HG02970 (cell line): ENCODE results near the gene GALNT7.

Experiments used
- ATAC-seq: cut with Tn5 transposase; IDR thresholded peaks from one replicate; pipeline ENCODE4 v1.9.1; 2021; ENCODE audit warnings: mild to moderate bottlenecking, moderate library complexity, moderate number of reproducible peaks; ENCODE audit not compliant: unreplicated experiment, low FRiP score

GALNT7 gene

DNA sequence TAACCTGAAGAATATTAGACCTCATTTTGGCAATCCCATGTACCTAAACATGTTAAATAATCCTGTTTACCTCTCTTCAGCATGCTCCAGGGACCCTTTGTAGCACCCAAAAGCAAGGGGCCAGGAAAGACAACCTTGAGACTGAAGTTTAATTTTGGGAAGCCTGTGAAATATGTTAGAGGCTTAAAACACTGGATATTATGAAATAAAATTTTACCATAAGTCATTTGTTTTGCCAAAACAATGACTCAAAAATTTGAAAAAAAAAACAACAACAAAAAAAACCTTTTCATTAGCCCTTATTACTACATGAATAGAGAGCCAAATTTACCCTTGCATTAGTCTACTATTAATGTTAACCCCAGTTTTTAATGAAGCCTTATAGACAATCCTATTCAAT, 115.9 kb downstream of the GALNT7 start:
- ATAC-seq = no peak

DNA sequence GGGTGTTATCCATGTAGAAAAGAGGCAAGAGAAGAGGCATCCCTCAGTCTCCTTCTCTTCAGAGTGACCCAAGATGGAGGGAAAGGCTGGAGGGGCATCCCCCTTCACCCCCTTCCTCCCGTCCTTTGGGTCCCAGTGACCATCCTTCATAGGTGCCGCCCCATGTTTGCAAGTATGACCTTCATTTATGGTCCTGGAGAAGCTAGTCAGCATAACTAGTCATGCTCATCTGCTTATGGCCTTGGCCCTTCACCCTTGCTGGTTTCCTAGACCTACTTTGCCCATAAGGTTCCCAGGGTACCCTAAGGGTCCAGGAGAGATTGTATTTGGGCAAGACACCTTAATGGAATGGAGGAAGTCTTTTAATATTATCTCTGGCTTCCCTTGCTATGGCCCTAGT, 118.9 kb downstream of the GALNT7 start:
- ATAC-seq = no peak

DNA sequence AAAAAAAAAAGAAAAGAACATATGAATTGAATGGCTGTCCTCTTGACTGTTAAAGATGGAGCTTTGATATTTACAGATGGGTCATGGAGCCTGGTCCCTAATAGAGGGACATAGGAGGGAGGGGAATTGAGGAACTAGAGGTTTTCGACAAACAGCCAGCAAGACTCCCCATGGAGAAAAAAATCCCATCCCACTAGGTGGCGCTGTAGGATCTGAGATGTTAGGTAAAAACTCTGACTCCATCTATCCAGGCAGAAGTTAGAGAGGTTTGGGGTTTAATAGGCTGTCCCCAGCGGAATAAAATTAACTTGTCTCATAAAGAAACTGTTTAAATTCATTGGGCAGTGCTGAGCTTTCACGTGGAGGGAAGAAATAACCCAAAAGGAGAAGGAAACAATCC, 119.7 kb downstream of the GALNT7 start:
- no peak for ATAC-seq

DNA sequence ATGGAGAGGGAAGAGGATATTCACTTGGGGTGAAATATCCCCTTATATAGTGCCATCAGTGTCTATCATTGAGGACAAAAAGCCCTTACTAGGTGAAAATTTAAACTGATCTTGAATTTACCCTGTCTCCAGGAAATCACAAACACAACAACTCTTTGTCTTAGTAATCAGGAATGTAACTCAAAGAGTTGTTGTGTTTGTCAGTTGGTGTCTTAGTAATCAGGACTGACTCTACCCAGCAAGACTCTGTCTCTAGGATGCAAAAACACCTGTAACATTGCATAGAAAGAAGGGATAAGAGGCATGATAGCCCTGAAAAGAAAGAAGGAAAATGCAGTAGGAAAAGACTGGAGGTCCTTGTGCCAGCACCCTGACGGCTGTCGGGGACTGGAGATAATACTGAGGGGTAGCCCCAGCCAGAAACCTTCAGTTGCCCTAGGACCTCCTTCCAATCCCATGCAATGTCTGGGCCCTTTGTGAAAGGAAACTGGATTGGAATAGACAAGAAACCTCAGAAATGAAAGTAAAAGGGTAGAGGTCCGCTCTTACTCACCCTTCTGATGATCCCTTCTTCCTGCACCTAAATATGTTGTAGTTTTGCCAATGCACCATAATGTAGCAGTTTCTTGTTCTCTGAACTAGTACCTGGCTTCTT, 120.2 kb downstream of the GALNT7 start:
- no peak for ATAC-seq

DNA sequence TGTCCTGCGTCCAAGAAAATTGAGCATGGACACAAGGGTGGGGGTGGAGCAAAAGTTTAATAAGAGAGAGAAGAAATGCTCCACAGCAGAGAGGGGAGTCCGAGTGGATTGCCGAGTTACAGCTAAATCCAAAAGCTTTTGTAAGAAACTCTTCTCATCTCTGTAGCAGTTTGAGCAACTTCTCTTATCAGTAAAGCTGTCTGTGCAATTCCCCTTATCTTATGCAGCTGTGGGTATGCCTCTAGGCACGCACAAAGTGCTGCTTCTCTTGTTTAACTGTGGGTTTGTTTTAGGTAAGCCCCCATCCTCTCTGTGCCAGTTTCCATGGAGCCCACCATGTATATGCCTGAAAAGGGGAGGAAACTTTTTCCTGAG, 120.7 kb downstream of the GALNT7 start:
- no peak for ATAC-seq

DNA sequence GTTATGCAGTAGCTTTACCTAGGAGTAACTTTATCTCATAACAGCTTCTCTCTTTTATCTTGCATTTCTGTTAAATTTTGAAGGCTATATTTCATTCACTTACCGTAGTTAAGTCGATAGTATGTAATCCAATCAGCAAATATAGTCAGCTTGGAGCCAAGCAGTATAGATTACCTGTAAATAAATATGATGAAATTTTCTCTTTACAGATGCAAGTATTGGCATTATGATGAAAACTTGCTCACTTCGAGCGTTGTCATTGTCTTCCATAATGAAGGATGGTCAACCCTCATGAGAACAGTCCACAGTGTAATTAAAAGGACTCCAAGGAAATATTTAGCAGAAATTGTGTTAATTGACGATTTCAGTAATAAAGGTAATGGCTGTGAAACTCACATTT, 123.3 kb downstream of the GALNT7 start:
- no peak for ATAC-seq

DNA sequence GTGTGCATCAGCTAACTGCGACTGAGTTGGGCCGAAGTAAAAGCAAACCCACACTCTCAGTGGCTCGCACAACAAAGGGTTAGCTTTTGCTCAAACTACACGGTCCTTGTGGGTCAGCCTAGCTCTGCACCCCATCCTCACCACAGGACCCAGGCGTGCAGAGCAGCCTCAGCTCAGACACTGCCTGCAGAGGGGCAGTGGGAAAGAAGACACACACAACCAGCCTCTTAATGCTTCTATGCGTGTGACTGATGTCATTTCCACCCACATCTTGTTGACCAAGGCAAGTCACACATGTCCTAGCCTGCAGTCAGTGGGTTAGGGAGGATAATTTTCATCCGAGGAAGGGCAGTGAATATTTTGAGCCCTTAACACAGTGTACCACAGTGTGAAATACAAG, 125.1 kb downstream of the GALNT7 start:
- ATAC-seq = no peak

DNA sequence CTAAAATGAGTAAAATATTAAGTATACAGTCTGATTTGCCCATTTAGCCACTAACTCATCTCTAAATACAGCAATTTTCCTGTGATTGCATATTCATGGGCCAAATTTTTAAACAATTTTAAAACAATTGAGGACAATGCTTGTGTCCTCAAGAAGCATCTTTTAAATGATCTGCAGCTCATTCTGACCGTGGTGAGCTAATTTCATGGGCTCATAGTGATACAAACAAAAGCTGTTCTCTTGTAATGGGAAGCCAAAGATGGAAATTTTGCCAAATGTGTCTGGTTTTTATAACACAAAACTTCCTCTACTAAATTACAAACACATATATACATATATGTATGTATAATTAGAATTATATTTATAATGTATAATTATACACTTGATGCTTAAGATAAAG, 125.8 kb downstream of the GALNT7 start:
- ATAC-seq = no peak

DNA sequence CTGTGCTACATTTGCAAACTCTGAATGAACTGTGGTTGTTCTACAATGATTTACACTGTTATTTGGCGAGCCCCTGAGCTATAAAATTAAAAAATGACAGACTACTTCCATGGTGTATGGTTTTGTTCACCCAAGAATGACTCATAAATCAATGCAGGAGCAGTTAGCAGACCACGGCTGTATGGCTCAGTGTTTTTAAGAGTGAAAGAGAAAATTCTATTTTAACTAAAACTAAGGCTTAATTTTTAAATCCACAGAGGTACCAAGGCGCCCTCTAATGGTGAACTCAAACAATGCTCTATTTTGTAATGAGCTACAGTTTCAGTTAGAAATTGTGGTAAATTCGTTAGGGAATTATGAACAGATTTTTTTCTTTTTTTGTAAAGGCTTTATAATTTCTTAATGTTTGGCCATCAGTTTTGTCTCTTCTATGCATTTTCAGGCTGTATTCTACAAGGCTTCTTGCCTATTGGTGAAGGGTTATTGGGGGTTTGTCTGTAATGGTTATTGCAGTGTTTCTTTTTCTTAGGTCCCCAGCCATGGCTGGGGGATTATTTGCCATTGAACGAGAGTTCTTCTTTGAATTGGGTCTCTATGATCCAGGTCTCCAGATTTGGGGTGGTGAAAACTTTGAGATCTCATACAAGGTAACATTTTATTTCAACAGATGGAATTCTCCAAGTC, 133.0 kb downstream of the GALNT7 start:
- no peak for ATAC-seq

DNA sequence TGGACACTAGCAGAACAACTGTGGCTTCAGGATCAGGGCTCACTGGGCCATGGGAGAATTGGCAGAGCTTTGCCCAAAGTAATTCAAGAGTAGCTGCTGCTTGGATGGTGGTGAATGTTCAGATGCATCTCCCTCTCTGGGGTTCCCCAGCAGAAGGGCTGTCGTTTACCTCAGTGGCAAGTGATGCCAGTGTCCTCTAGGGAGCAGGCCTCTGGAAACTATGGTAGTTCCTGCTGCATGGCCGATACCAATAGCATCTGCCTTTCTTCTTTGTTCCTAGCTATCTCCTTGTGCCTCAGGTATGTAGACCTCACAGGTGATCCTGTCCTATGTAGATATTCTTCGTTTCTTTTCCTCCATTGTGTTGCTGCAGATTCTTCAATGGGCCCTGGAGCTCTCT, 139.2 kb downstream of the GALNT7 start:
- ATAC-seq = no peak

DNA sequence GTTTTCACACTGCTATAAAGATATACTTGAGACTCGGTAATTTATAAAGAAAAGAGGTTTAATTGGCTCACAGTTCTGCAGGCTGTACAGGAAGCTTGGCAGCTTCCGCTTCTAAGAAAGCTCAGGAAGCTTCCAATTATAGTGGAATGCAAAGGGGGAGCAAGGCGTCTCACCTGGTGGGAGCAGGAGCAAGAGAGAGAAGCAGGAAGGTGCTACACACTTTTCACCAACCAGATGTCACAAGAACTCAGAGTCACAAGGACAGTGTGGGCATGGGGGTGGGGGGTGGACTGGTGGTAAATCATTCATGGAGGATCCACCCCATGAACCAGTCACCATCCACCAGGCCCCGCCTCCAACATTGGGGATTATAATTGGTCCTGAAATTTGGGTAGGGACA, 142.8 kb downstream of the GALNT7 start:
- no peak for ATAC-seq

DNA sequence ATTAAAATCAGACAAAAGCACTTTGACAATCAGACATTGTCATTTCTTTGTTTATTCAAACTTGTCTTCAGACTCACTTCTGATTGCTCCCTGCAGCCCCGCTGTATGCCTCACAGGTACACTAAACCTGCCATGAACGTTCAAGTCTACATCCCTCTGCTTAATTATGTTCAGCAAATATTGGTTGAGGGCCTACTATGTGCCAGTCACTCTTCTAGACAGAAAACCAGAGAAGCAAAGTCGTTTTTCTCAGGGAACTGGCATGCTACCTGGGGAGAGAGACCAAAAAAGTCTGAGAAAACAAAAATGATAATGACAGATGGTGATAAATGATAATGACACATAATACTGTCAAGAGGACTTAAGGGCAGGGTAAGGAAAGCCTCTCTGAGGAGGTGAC, 146.1 kb downstream of the GALNT7 start:
- no peak for ATAC-seq

DNA sequence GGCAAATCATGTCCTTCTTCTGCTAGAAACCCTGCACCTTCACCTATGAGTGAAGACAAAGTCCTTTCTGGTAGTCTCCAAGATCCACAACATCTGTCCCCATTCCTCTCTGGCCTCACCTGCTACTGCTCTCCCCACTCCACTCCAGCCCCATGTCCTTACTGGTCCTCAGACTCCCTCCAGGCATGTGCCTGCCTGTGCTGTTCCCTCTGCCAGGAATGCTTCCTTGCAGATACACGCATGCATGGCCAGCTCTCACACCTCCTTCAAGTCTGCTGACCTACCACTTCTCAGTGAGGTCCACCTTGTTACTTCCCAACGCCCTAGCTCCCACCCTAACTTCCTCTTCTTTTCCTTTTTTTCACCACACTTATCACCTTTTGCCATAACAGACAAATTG, 147.4 kb downstream of the GALNT7 start:
- no peak for ATAC-seq

DNA sequence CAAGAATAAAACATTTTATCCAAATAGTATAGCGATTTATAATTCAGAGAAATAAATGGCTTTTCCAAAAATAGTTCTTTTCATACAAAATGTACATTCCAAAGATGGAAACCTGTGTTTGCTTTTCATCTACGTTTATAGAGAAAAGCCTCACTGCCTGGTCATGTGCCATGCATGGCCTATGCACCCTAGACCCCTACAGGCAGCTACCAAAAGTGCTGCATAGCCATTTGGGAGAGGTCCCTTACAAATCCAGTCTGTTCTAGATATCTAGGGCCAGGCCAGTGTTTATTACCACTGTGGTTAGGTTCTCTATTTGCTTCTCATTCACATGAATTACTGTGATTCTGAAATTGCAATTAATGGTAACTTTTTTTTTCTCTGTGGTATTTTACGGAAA, 148.4 kb downstream of the GALNT7 start:
- ATAC-seq = no peak

DNA sequence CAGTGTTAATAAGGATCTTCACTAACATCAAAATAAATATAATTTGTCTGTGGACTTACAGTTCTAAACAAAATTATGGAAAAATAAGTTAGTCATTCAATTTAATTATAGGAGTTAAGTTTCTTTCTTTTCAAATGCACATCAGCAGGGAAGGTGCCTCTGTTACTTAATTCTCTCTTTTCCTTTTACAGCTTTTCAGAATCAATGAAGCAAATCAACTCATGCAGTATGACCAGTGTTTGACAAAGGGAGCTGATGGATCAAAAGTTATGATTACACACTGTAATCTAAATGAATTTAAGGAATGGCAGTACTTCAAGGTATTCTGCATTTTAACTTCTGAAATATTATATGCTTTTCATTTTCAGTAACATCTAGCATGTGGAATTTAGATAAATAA, 149.6 kb downstream of the GALNT7 start:
- ATAC-seq = no peak

DNA sequence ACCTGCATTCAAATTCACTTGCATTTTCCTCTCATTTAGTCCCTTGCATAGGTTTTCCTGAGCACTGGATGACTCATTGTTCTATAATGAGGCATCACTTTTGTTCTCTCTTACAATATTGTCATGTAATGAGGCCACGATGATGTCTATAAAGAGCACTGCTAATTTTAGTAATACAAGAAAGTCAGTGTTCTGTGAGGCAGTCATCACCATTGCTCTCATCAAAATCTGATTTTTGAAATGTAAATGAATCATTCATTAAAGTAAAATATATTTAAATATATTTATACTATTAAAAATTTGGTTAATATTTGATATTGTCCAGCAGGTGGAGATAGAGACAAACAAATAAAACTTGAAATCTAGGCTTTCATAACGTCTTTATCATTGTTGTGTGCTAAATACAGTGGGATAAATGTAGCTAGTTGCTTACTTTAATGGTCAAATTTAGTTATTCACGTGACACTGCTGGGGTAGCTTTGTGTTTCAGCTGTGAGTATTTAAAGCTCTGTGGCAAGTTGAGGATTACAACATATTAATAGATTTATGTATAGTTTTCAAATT, 150.1 kb downstream of the GALNT7 start:
- no peak for ATAC-seq

DNA sequence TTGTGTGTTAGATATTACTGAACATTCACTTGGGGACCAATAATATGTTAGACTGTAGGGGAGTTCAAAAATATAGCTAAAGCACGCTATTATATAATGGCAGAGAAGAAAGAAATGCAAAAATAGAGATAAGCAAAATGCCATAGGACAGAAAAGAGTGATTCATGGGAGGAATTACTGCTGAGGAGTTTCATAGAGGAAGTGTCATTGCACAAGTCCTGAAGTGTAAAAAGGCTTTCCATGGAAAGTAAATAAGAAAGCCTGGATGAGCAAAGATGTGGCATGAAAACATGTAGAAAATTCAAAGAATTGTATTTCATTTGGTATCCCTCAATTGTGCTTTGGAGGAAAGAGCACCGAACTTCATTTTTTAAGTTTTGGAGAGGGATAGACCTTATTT, 151.1 kb downstream of the GALNT7 start:
- no peak for ATAC-seq

DNA sequence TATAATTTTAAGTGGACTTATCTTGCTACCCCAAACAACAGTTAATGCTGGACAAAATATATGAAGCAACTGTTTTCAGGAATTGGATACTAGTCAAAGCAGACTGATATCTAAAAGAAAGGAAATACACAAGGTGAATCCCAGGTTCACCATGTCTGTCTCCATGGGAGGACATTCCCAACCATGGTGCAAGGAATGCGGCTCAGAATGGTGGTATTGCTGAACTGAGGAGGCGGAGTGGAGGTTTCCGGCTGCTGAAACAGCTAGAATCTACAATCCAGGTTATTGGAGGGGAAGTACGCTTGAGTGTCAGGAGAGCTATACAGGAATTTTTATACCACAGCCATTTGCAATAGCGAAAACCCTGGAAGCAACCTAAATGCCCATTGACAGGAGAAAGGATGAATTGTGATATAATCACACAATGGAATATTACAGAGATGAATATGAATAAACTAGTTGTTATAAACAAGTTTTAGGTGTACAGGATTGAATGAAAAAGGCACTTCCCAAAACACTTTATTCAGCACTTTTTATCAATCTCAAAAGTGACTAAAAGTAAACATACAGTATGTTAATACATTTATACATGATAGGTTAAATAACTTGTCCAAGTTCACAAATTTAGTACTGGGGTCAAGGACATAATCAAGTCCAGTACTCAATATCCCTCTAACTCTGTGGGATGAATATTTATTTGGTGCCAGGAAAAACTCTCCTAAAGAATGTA, 156.6 kb downstream of the GALNT7 start:
- no peak for ATAC-seq

DNA sequence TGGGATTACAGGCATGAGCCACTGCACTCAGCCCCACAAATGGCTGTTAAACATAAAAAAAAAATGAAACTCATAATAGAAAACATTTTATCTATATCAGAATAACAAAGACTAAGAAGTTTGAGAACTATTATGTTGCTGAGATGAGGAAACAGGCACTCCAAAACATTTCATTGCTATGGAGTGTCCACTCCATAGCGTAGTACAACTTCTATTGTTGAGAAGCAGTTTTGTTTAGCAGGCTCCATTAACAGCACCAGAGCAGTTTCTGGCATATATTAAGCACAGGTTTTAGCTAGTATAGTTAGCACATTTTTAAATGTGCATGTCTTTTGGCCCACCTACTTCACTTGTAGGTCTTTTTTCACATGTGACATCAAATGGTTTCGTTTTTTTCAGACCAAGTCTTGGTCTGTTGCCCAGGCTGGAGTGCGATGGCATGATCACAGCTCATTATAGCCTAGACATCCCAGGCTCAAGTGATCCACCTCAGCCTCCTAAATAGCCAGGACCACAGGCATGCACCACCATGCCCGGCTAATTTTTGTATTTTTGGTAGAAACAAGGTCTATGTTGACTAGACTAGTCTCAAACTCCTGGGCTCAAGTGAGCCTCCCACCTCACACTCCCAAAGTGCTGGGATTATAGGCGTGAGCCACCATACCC, 159.8 kb downstream of the GALNT7 start:
- no peak for ATAC-seq

DNA sequence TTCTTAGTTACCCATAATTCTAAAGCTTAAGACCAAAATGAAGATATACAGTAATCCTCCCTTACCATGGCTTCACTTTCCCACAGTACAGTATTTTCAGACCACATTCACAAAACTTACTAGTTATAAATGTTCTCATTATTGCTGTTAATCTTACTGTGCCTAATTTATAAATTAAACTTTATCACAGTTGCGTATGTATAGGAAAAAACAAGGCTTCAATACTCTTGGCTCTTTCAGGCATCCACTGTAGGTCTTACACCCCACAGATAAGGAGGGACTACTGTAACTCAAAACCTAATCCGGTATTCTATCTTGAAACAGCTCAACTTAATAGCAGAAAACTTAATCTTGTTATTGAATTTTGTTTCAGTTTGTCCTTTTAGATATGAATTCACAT, 162.0 kb downstream of the GALNT7 start:
- no peak for ATAC-seq

DNA sequence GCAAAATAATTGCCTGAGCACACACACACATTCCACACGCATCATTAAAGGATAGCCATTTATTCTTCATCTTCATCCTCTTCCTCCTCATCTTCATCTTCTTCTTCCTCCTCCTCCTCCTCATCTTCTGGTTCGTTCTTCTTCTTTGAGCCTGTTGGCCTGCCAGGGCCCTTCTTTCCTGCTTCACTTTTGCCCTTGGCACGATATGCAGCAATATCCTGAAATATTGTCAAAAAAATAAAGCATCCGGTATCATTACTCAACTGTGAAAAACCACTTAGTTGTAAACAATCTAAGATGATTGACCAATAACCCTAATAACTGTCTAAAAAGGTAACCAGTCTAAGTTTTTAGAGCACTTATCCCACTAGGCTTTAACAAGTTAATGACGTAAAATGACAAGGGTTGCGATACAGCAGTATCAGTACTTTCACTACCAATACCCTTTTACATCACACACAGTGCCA, 163.4 kb downstream of the GALNT7 start:
- no peak for ATAC-seq
